Esophagus squamous epithelium (tissue), 5 donors: Measurements from ENCODE around the gene MBLAC1. TPM values are rescaled to one million over a fixed set of nuclear protein-coding genes. Genes with fewer than 3 reads are reported as not detected.

ENCODE experiments used
- DNase-seq: peaks from one replicate; lab custom pipeline; 2025; lab: John Stamatoyannopoulos, UW
- H3K27ac ChIP-seq, 4 donors: fragments of 200-600 bp; sonication (generic); one replicate each; pipeline ENCODE4 v1.5.1; 2016 to 2019; ENCODE audit warnings: mild to moderate bottlenecking in 1 of 4
- H3K27me3 ChIP-seq, 4 donors: fragments of 200-600 bp; sonication (generic); 1 replicate in 3 of 4; 2 replicates in 1 of 4; pipeline versions ENCODE4 v1.5.1 to v1.6.0; 2017 to 2021; ENCODE audit warnings: antibody characterized with exemption in 1 of 4
- H3K36me3 ChIP-seq, 3 donors: fragments of 200-600 bp; sonication (generic); one replicate each; pipeline ENCODE4 v1.5.1; 2016 to 2019
- H3K4me1 ChIP-seq, 3 donors: fragments of 200-600 bp; sonication (generic); one replicate each; pipeline ENCODE4 v1.5.1; 2017 to 2019
- H3K4me3 ChIP-seq, 4 donors: fragments of 200-600 bp; sonication (generic); 1 replicate in 3 of 4; 2 replicates in 1 of 4; pipeline ENCODE4 v1.5.1; 2016 to 2019; ENCODE audit warnings: mild to moderate bottlenecking in 2 of 4, moderate library complexity in 1 of 4
- H3K9me3 ChIP-seq, 3 donors: fragments of 200-600 bp; sonication (generic); one replicate each; pipeline ENCODE4 v1.5.1; 2016 to 2019
- POLR2A ChIP-seq, 4 donors: fragments of 450-650 bp; IDR thresholded peaks; one replicate each; pipeline ENCODE4 v1.6.1; 2017; ENCODE audit warnings: antibody characterized with exemption in 4 of 4, mild to moderate bottlenecking in 4 of 4, moderate library complexity in 3 of 4
- WGBS, 2 donors: methylation state at CpG; one replicate each; pipeline ENCODE4 v1.1.5; 2018; 5-methylcytosine and 5-hydroxymethylcytosine counted together
- intact Hi-C: fragments of 100-400 bp; cut with DNase I; formaldehyde crosslinking; loops from one replicate; pipeline ENCODE4 v1.15.0; 2022
- small RNA-seq, 4 donors: library from RNA; depleted of rRNA; stranded (forward); fragments of <200 nt; gene quantifications; one replicate each; pipeline ENCODE3, GENCODE V24; 2016
- total RNA-seq, 4 donors: library from RNA; depleted of rRNA; stranded (reverse); fragments of >200 nt; gene quantifications; one replicate each; pipeline ENCODE4 v1.1.0, GENCODE V29; 2016
- TF ChIP-seq, protein P1 (sequence below), 6 experiments: fragments of 450-650 bp in 4 of 6; fragments of 200-600 bp in 2 of 6; sonication (generic) in 2 of 6; IDR thresholded peaks; one replicate each; pipeline ENCODE4 v1.5.1; 2016 to 2019; ENCODE audit warnings: antibody characterized with exemption in 6 of 6, mild to moderate bottlenecking in 4 of 6, moderate library complexity in 4 of 6
- donor health status: DM: yes; HTN: yes; CAD: no.

The MBLAC1 gene
- total RNA-seq, 4 donors from 2014 or later = 2.1 to 6.7 (median 2.9) TPM

DNA sequence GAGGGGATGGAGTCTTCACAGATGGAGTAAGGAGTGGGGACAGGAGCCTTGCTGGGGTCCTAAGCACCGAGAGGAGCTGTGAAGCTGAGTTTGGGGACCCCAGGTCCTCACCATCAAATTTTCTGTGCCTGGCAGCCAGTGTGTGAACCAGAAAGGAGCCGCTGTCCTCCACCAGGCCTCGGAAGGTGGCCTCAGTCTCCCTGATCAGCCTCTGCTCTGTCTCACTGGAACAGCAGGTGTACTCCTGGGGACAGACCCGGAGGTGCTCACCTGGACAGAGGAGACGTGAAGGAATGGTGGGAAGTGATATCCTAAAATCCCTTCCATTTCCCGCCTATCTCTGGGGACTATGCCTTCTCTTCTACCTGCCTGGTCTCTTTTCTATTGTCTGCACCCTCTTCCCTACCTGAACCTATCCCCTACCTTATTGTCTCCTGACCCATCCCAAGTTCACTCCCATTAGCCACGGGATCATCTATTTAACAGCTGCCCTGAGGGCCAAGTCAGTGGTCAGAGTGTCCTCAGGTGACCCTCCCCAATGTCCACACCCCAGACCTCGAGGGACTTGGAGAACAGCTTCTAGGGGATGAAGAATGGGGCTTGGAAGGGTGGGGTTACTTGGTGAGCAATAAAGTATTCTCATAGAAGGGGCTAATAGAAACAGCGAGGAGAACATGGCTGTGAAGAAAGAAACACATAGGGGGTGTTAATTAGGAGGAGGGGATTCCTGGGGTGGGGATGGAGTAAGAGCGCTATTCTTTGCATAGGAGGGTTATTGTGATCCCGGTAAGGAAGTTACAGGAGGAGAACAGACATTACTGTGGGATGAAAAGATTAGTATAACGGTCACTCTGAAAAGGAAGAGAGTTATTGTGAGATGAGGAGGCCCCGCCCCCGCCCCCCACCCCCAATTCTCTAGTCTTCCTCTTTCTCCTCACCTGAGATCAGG is 49.6 kb downstream of the MBLAC1 start:
- Histone ChIP-seq H3K27me3 (peaks cover 0 to 14% (median 0%) of the 10 kb centered on the region in 4 donors), H3K27ac (peak overlapping the region in 1 of 4 donors; percentile 39), H3K4me3 (peak overlapping the region; percentile 18 to 66 (median 46)), H3K9me3 (no peaks in the 10 kb centered on the region), H3K36me3 (no peaks in the 10 kb centered on the region), H3K4me1 (peaks cover 8 to 30% (median 17%) of the 10 kb centered on the region in 3 donors)
- no peak for DNase-seq
- TF ChIP-seq, protein P1, sequence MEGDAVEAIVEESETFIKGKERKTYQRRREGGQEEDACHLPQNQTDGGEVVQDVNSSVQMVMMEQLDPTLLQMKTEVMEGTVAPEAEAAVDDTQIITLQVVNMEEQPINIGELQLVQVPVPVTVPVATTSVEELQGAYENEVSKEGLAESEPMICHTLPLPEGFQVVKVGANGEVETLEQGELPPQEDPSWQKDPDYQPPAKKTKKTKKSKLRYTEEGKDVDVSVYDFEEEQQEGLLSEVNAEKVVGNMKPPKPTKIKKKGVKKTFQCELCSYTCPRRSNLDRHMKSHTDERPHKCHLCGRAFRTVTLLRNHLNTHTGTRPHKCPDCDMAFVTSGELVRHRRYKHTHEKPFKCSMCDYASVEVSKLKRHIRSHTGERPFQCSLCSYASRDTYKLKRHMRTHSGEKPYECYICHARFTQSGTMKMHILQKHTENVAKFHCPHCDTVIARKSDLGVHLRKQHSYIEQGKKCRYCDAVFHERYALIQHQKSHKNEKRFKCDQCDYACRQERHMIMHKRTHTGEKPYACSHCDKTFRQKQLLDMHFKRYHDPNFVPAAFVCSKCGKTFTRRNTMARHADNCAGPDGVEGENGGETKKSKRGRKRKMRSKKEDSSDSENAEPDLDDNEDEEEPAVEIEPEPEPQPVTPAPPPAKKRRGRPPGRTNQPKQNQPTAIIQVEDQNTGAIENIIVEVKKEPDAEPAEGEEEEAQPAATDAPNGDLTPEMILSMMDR (IDR thresholded peaks at IDR 0.05) = no peak
- no peak for TF ChIP-seq POLR2A (IDR thresholded peaks at IDR 0.05)
- 36 to 56% methylated on average over 11 to 13 of the region's 14 CpGs for WGBS, 2 donors
- intact Hi-C loops = no loop called here

GRCh38 chr7:100177045-100178001 is 50.6 kb downstream of the MBLAC1 start, which contains the start of the genes GPC2 and STAG3:
TSS of gene GPC2 (minus strand) at chr7:100177381. CDS start at chr7:100177199, 182 bp downstream.
TSS of gene STAG3 (plus strand) at chr7:100177918. CDS start at chr7:100180557, 2,639 bp downstream.
- WGBS, 2 donors = 0 to 2% methylated on average over 8 to 17 of the region's 78 CpGs
- Histone ChIP-seq H3K36me3 (no peaks in the 10 kb centered on the region), H3K27ac (peak within 1 kb of the TSS in 3 of 4 donors; percentile 14 to 39 (median 27)), H3K27me3 (peaks cover 0 to 4% (median 0%) of the 10 kb centered on the region in 4 donors), H3K9me3 (no peaks in the 10 kb centered on the region), H3K4me3 (peak within 1 kb of the TSS; percentile 18 to 66 (median 46)), H3K4me1 (peaks cover 5 to 21% (median 11%) of the 10 kb centered on the region in 3 donors)
- DNase-seq = peak; percentile 65
- TF ChIP-seq, protein P1 (IDR thresholded peaks at IDR 0.05) = no peak
- TF ChIP-seq POLR2A (IDR thresholded peaks at IDR 0.05) = no peak
- intact Hi-C loops = no loop called here

Small RNAs within 50 kb of the gene (small RNA-seq; reads per million reads assigned to genes)
- gene MIR106B (18.0 to 31.4 (median 24.1) reads per million in 4 donors), gene MIR25 (486 to 753 (median 711) reads per million in 4 donors), gene MIR93 (74.9 to 172 (median 166) reads per million in 4 donors)

Other genes starting within 250 kb of the MBLAC1 start
- under 1 TPM in 2 of 4 donors, not detected in 2; 0.30 to 0.57 TPM for gene OR2AE1, start 249.9 kb upstream of the MBLAC1 start, total RNA-seq
- gene TRIM4, start 207.4 kb upstream of the MBLAC1 start, total RNA-seq = 10 to 100 TPM; 18.3 to 35.7 (median 22.7) TPM
- gene GJC3, start 197.3 kb upstream of the MBLAC1 start, total RNA-seq = under 1 TPM in 1 of 4 donors, not detected in 3; 0.26 TPM
- 10 to 100 TPM in 1 of 4 donors, 1 to 10 TPM in 1, under 1 TPM in 2; 0.19 to 99.9 (median 1.3) TPM for gene AZGP1, start 150.9 kb upstream of the MBLAC1 start, total RNA-seq
- gene ZKSCAN1, start 111.4 kb upstream of the MBLAC1 start, total RNA-seq = 10 to 100 TPM; 18.3 to 38.3 (median 21.9) TPM
- 10 to 100 TPM in 1 of 4 donors, 1 to 10 TPM in 3; 3.7 to 12.0 (median 8.0) TPM for gene ZSCAN21, start 77.2 kb upstream of the MBLAC1 start, total RNA-seq
- 10 to 100 TPM; 10.5 to 22.3 (median 12.2) TPM for gene ZNF3, start 45.2 kb upstream of the MBLAC1 start, total RNA-seq
- gene COPS6, start 38.0 kb upstream of the MBLAC1 start, total RNA-seq = 10 to 100 TPM; 50.6 to 68.0 (median 62.2) TPM
- gene MCM7, start 25.6 kb upstream of the MBLAC1 start, total RNA-seq = 10 to 100 TPM; 31.8 to 67.3 (median 63.1) TPM
- 10 to 100 TPM in 2 of 4 donors, 1 to 10 TPM in 2; 8.1 to 26.1 (median 9.9) TPM for gene AP4M1, start 25.3 kb upstream of the MBLAC1 start, total RNA-seq
- gene TAF6, start 7.6 kb upstream of the MBLAC1 start, total RNA-seq = 10 to 100 TPM; 24.4 to 40.6 (median 30.5) TPM
- gene CNPY4, start 7.3 kb upstream of the MBLAC1 start, total RNA-seq = 1 to 10 TPM in 3 of 4 donors, under 1 TPM in 1; 0.87 to 5.3 (median 3.1) TPM
- gene LAMTOR4, start 22.0 kb downstream of the MBLAC1 start, total RNA-seq = 100 to 1,000 TPM in 1 of 4 donors, 10 to 100 TPM in 3; 71.8 to 138 (median 86.7) TPM
- gene TRAPPC14, start 31.8 kb downstream of the MBLAC1 start, total RNA-seq = 10 to 100 TPM in 3 of 4 donors, 1 to 10 TPM in 1; 9.3 to 20.2 (median 13.1) TPM
- 1 to 10 TPM; 2.5 to 7.5 (median 5.3) TPM for gene GAL3ST4, start 41.6 kb downstream of the MBLAC1 start, total RNA-seq
- 1 to 10 TPM in 1 of 4 donors, under 1 TPM in 2, not detected in 1; 0.57 to 1.4 (median 0.83) TPM for gene GPC2, start 50.4 kb downstream of the MBLAC1 start, total RNA-seq
- gene STAG3, start 51.0 kb downstream of the MBLAC1 start, total RNA-seq = under 1 TPM in 2 of 4 donors, not detected in 2; 0.40 to 0.95 TPM
- gene PVRIG, start 93.0 kb downstream of the MBLAC1 start, total RNA-seq = under 1 TPM; 0.26 to 0.99 (median 0.67) TPM
- gene SPDYE3, start 180.7 kb downstream of the MBLAC1 start, total RNA-seq = not detected
- gene PILRB, start 231.2 kb downstream of the MBLAC1 start, total RNA-seq = 10 to 100 TPM; 11.1 to 38.1 (median 25.7) TPM
- gene PILRA, start 246.5 kb downstream of the MBLAC1 start, total RNA-seq = 1 to 10 TPM in 2 of 4 donors, under 1 TPM in 2; 0.61 to 5.0 (median 1.1) TPM